ENCODE data around the gene HDAC3.

The HDAC3 gene

GRCh38 chr5:141680751-141681201 is 44.1 kb upstream of the HDAC3 start:
- ChIA-PET POLR2A (no interaction called here), CTCF (interaction anchor here (1.3 to 5.0 kb wide), 3 partner anchors 11 to 21 kb away, joined by 3 to 38 read pairs (median 3); no protein-coding TSS in a partner anchor)
- no peak for TF ChIP-seq CTCF (IDR thresholded peaks at IDR 0.05; ENCODE audit: control extremely low read depth, extremely low read depth, low read depth, missing control alignments)
- DNase-seq (ENCODE audit: extremely low spot score), result no peak

DNA sequence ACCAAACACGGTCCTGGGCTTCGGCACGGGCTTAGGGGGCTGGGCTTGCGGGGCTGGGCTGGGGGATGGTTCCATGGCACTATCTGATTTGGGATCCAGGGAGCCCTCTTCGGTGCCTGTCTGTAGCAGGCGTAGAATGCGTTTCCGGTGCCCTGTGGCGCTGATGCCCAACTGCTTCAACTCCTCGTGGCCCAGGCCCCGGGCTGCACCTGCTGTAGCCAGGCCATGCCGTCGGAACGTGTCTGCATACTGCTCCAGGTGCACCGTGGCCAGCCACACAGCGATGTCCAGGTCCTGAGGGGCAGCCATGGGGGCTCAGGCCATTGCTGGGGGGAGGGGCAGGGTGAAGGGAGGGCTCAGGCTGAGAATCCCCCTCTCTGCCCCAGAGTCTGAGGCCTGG is 43.5 kb upstream of the HDAC3 start:
- TF ChIP-seq CTCF (IDR thresholded peaks at IDR 0.05; ENCODE audit: control extremely low read depth, extremely low read depth, low read depth, missing control alignments), result no peak
- CTCF ChIA-PET, result interaction anchor here (1.5 to 5.0 kb wide), 2 partner anchors 12 to 15 kb away, joined by 3 to 38 read pairs; no protein-coding TSS in a partner anchor
- DNase-seq (ENCODE audit: extremely low spot score), result no peak
- POLR2A ChIA-PET, result no interaction called here

DNA sequence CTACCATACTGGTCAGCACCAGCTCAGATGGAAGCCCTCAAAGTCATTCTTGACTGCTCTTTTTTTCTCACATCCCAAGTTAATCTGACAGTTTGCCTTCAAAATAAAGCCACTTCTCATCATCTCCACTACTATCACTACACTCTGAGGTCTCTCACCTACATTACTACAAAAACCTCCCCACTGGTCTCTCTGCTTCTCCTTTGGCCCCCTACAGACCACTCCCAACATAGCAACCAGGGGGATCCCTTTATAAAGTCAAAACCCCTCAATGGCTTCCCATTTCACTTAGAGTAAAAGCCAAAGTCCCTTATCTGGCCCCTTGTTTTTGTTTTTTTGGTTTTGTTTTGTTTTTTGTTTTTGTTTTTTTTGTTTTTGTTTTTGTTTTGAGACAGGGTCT is 40.8 kb upstream of the HDAC3 start:
- ChIA-PET POLR2A (no interaction called here), CTCF (interaction anchor here (1.2 to 1.6 kb wide), 3 partner anchors 8 to 15 kb away, joined by 3 to 6 read pairs (median 3); no protein-coding TSS in a partner anchor)
- TF ChIP-seq CTCF (IDR thresholded peaks at IDR 0.05; ENCODE audit: control extremely low read depth, extremely low read depth, low read depth, missing control alignments), result no peak
- DNase-seq (ENCODE audit: extremely low spot score), result no peak

DNA sequence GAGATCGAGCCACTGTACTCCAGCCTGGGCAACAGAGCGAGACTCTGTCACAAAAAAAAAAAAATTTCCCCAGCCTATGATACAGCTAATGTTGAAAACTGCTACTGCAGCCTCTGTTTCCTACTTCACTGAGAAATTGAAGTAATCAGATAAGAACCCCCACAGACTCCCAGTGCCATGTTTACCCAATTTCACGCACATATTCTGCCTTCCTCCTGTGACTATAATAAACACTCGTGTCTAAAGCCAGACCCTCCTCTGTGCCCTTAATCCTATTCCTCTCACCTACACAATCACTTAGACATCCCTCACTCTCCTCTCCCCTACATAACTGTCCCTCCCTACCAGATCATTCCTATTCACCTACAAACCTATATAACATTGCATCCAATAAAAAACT is 39.0 kb upstream of the HDAC3 start:
- DNase-seq (ENCODE audit: extremely low spot score), result no peak
- ChIA-PET POLR2A (no interaction called here), CTCF (interaction anchor here (1.1 to 1.5 kb wide), 2 partner anchors 9 to 16 kb away, joined by 4 to 6 read pairs; no protein-coding TSS in a partner anchor)
- TF ChIP-seq CTCF (IDR thresholded peaks at IDR 0.05; ENCODE audit: control extremely low read depth, extremely low read depth, low read depth, missing control alignments), result no peak

DNA sequence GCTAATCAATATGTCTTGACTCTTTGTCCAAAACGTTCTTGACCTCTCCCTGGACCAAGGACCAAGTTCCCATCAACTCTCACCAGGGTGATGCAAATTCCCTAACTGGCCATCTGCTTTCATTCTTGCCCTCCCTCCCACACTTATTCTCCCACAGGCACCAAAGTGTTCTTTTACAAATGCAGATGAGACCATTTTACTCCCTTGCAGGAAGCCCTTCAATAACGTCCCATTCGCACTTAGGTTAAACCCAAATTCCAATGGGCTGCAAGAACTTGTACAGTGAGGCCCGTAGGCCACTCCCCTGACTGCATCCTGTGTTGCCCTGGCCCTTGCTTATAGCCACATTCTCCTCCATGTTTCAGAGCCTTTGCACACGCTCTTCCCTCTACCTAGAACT is 38.1 kb upstream of the HDAC3 start:
- TF ChIP-seq CTCF (IDR thresholded peaks at IDR 0.05; ENCODE audit: control extremely low read depth, extremely low read depth, low read depth, missing control alignments), result no peak
- POLR2A ChIA-PET, result no interaction called here
- CTCF ChIA-PET, result no interaction called here
- DNase-seq (ENCODE audit: extremely low spot score), result no peak

- ChIA-PET POLR2A (no interaction called here), CTCF (interaction anchor here (0.7 to 2.1 kb wide), 4 partner anchors 8 to 19 kb away, joined by 3 to 7 read pairs (median 6); no protein-coding TSS in a partner anchor)
- TF ChIP-seq CTCF (IDR thresholded peaks at IDR 0.05; ENCODE audit: control extremely low read depth, extremely low read depth, low read depth, missing control alignments), result no peak
- DNase-seq (ENCODE audit: extremely low spot score), result no peak
Measured at GRCh38 chr5:141672841-141673813, 36.5 kb upstream of the HDAC3 start.

All from GM10248 (cell line).